ENCODE data around the gene PARD6B.

Gene PARD6B

GRCh38 chr20:50723672-50724071 is 7.7 kb upstream of the PARD6B start:
- no peak for DNase-seq (ENCODE audit: low read depth, low spot score)

GRCh38 chr20:50724112-50724725 is 7.2 kb upstream of the PARD6B start:
- no peak for DNase-seq (ENCODE audit: low read depth, low spot score)

DNA sequence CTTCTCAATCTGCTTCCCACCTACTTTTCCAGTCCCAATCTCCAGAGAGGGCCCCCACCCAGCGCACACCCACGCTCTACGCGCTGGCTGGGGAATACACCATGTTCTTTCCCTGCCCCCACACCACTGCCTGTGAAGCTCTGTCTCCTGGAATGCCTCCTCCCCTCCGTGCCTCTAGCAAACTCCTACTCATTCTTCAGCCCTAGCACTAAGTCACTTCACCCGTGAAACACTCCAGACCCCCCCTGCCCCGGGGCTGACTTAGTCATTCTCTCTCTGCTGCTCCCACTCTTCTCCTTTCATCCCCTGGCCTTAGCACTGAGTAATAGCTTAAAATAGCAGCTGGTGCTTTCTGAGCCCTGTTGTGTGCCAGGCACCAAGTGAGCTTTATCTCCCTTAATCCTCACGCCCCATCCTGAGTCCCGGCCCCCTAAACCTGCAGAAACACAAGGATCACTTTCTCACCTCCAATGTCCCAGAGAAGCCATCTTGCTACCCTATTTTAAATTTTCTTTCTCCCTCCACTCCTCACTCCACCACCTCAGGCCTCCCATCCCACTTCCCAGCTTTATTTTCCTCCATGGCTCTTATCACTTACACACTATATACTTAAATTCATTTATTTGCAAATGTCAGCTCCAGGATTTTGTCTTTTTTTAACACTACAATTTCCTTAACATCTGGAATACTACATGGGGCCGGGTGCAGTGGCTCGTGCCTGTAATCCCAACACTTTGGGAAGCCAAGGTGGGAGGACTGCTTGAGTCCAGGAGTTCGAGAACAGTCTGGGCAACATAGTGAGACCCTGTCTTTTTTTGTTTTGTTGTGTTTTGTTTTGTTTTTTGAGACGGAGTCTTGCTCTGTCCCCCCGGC is 6.3 kb upstream of the PARD6B start:
- peak; percentile 61 for DNase-seq (ENCODE audit: low read depth, low spot score)

DNA sequence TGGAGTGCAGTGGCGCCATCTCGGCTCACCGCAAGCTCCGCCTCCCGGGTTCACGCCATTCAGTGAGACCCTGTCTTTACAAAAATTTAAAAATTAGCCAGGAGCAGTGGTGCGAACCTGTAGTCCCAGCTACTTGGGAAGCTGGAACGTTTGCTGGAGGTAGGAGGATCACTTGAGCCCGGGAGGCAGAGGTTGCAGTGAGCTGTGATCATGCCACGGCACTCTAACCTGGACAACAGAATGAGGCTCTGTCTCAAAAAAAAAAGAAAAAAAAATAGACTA is 5.7 kb upstream of the PARD6B start:
- no peak for DNase-seq (ENCODE audit: low read depth, low spot score)

GRCh38 chr20:50726955-50727791 is 4.2 kb upstream of the PARD6B start:
- DNase-seq (ENCODE audit: low read depth, low spot score): no peak

GRCh38 chr20:50727792-50728485 is 3.4 kb upstream of the PARD6B start:
- DNase-seq (ENCODE audit: low read depth, low spot score): no peak

GRCh38 chr20:50728486-50728980 is 2.8 kb upstream of the PARD6B start:
- DNase-seq (ENCODE audit: low read depth, low spot score): no peak

DNA sequence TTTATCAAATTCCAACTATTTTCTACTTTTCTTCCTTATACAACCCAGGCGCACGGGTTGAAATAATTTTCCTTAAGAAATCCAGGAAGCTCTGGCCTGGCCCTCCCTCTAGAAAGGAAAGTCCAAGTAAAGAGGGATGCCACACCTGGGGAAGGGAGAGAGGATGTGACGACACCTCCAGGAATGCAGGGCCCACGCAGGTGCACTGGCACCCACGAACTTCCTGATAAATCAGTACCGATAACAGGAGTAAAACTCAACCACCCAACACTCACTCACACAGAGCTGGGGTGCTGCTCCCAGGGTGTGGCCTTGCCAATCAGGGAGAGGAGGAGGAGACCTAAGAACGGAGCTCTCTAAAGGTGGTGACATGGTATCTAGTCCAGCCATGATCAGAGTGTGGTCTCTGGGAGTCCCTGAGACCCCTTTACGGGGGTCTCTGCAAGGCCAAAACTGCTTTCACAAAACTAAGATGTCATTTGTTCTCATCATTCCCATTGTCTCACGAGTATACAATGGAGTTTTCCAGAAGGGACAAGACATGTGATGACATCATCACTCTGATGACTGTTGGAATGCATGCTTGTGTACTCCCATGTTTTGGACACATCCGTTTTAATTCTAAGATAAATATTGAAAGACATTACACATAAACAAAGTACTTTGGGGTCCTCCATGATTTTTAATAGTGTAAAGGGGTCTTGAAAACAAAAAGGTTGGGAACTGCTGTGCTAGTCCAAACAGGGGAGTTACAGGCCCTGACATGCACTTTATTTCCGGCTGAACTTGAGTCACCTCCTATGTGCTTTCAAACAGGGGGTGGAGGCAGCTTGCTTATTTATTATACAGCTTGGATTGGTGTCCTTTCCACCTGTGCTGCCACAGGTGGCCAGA is 2.2 kb upstream of the PARD6B start:
- DNase-seq (ENCODE audit: low read depth, low spot score): no peak

GRCh38 chr20:50729901-50730764 is 1.2 kb upstream of the PARD6B start:
- no peak for DNase-seq (ENCODE audit: low read depth, low spot score)

DNA sequence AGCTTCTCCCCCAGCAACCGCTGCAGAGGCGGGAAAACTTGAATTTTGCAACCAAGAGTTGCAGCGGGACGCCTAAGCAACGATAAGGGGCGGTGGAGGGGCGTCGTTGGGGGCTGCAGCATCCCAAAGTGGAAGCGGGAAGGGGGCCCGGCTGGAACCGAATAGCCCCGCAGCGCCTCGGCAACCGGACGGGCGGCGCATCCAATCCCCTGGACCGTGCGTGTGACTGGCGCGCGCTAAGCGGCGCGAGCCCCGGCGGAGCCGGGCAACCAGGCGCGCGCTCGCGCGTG is 670 bp upstream of the PARD6B start:
- DNase-seq (ENCODE audit: low read depth, low spot score): no peak

DNA sequence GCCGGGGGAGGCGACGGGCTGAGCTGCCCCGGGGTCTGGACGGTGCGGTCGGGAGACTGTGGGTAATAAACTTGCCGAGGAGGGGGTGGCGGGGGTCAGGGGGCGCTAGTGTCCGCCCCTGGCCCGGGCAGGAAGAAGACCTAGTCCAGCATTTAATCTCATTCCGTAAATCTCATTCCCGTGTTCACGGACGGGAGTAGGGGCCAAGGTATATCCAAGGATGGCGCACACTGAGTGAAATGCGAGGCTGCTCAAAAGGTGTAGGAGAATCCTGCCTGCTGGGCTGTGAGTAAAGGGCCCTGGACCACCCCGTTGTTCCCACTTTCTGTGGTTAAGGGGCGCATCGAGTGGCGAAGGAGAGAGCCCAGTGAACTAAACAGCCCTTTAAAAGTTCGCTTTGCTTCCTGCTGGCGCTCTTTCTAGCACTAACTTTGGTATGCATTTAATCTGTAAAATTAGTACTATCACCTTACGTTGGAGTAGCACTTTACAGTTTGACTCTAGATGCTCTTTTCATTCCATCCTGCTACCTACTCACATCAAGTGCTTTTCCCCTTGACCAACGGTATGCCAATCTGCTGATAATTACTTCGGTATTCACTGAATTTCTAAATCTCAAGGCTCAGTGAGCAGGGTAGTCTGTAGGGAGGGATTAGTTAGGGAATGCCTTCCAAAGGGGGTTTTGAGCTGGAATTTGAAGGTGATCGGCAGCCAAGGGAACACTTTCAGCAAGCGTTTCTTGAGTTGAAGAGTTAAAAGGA is 730 bp downstream of the PARD6B start:
- DNase-seq (ENCODE audit: low read depth, low spot score): no peak

GRCh38 chr20:50733644-50734349 is 2.4 kb downstream of the PARD6B start:
- no peak for DNase-seq (ENCODE audit: low read depth, low spot score)

- no peak for DNase-seq (ENCODE audit: low read depth, low spot score)
Observed at GRCh38 chr20:50734730-50735679, 3.6 kb downstream of the PARD6B start.

DNA sequence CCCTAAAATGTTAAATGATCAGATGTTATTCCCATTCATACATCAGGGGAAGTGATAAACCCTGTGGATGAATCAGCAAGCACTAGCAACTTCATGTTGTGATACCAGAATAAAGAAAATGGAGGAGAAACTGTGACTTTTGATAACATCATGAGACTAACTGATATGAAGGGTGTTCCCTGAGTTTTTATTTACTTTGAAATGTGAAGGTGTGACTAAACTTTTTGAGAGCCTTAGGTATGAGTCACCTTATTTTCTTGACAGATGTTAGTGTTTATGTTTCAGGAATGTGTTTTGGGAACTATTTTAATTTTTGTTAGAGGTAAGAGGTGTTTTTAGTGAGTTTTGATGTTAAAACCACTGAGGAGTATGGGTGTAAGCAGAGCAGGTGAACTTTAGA is 4.4 kb downstream of the PARD6B start:
- no peak for DNase-seq (ENCODE audit: low read depth, low spot score)

GRCh38 chr20:50737352-50737751 is 6.0 kb downstream of the PARD6B start:
- no peak for DNase-seq (ENCODE audit: low read depth, low spot score)

DNA sequence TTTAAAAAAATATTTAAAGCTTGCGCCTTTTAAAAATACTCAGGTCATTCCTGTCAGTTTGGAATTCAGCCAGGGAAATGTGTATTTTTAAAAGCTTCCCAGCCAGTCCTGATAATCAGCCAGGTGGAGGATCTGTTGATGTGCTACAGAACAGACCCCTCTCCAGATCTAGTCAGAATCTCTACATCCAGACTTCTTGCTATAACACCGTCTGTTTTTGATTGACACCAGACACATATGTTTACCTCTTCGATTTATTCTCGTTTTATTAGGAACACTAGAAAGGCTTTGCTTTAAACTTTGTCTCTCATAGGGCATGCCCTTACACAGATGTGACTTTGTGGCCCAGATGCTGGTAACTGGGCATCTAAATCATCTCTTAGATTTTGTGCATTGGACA is 11.7 kb downstream of the PARD6B start:
- no peak for DNase-seq (ENCODE audit: low read depth, low spot score)

DNA sequence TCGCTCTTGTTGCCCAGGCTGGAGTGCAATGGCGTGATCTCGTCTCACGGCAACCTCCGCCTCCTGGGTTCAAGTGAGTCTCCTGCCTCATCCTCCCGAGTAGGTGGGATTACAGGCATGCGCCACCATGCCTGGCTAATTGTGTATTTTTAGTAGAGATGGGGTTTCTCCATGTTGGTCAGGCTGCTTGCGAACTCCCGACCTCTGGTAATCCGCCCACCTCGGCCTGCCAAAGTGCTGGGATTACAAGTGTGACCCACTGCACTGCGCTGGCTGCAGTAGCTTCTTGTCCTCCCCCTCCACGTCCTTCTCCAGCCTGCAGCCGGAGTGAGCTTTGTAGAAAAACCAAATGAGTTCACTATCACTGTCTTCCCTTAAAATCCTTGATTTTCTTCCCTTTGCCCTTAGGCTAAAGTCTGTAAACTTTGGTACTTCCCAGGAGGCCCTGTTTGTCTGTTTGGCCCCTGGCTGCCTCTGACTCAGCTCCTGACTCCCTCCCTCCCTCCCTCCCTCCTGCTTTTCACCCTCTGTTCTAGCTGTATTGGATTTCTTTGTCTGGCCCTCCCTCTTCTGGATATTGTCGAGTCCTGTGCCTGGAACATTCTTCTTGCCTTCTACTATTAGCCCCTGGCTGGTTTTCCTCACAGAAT is 12.9 kb downstream of the PARD6B start:
- no peak for DNase-seq (ENCODE audit: low read depth, low spot score)

Data from activated naive CD8-positive, alpha-beta T cell treated with anti-CD3 and anti-CD28 coated beads, Interleukin-2, amount 50 U/mL, for 16 hours (primary cell).